GM12873 (cell line): ENCODE measurements around the gene SVOPL.

Experiments used
- CTCF ChIP-seq: IDR thresholded peaks from 2 replicates; pipeline ENCODE4 v1.5.1; 2012; ENCODE audit warnings: low read depth, mild to moderate bottlenecking, moderate library complexity, low read length, control low read depth; ENCODE audit not compliant: insufficient read depth; ENCODE audit errors: missing control alignments

Gene SVOPL

GRCh38 chr7:138606236-138606635, 94.9 kb downstream of the SVOPL start:
- no peak for TF ChIP-seq CTCF

GRCh38 chr7:138603549-138604318, 97.4 kb downstream of the SVOPL start:
- no peak for TF ChIP-seq CTCF

- no peak for TF ChIP-seq CTCF
Observed at GRCh38 chr7:138602451-138602850, 98.7 kb downstream of the SVOPL start.

- TF ChIP-seq CTCF: no peak
Observed at GRCh38 chr7:138595454-138595853, 105.7 kb downstream of the SVOPL start.

- TF ChIP-seq CTCF: no peak
Observed at GRCh38 chr7:138590154-138590553, 111.0 kb downstream of the SVOPL start.

- TF ChIP-seq CTCF: no peak
Observed at GRCh38 chr7:138588986-138589385, 112.2 kb downstream of the SVOPL start.

GRCh38 chr7:138587485-138587884, 113.7 kb downstream of the SVOPL start:
- TF ChIP-seq CTCF: no peak
